Parathyroid adenoma (tissue), 2 donors: ENCODE data around the gene ARHGAP8.
"Not testable (repeated sequence)": the region's sequence is repeated elsewhere in the genome, so short reads cannot be mapped to it uniquely, and the experiment has no call there.

Source experiments
- H2AFZ ChIP-seq: fragments of 300-600 bp; sonication (generic); one replicate; pipeline ENCODE4 v1.7.0; 2017; ENCODE audit warnings: antibody characterized with exemption, mild to moderate bottlenecking
- H3K27ac ChIP-seq: fragments of 300-600 bp; sonication (generic); one replicate; pipeline ENCODE4 v1.7.0; 2017
- H3K27me3 ChIP-seq: fragments of 300-600 bp; sonication (generic); one replicate; pipeline ENCODE4 v1.7.0; 2017; ENCODE audit warnings: low read length; ENCODE audit not compliant: control insufficient read depth, insufficient read depth
- H3K36me3 ChIP-seq: fragments of 300-600 bp; sonication (generic); one replicate; pipeline ENCODE4 v1.7.0; 2017; ENCODE audit warnings: low read length; ENCODE audit not compliant: control insufficient read depth, insufficient read depth
- H3K4me1 ChIP-seq: fragments of 300-600 bp; sonication (generic); one replicate; pipeline ENCODE4 v1.7.0; 2017; ENCODE audit warnings: control low read depth
- H3K4me2 ChIP-seq: fragments of 300-600 bp; sonication (generic); one replicate; pipeline ENCODE4 v1.7.0; 2017; ENCODE audit warnings: low read length
- H3K4me3 ChIP-seq: fragments of 300-600 bp; sonication (generic); one replicate; pipeline ENCODE4 v1.7.0; 2017; ENCODE audit warnings: low read depth, low read length
- H3K79me2 ChIP-seq: fragments of 300-600 bp; sonication (generic); one replicate; pipeline ENCODE4 v1.7.0; 2017; ENCODE audit warnings: control low read depth
- H3K9ac ChIP-seq: fragments of 300-600 bp; sonication (generic); one replicate; pipeline ENCODE4 v1.7.0; 2017; ENCODE audit warnings: mild to moderate bottlenecking
- H3K9me3 ChIP-seq: fragments of 300-600 bp; sonication (generic); one replicate; pipeline ENCODE4 v1.7.0; 2017; ENCODE audit warnings: low read length; ENCODE audit not compliant: control insufficient read depth
- CTCF ChIP-seq: fragments of 300-600 bp; sonication (generic); IDR thresholded peaks from one replicate; pipeline ENCODE4 v1.7.0; 2017; ENCODE audit warnings: antibody characterized with exemption, mild to moderate bottlenecking
- donor health status: primary hyperparathyroidism.

ARHGAP8 gene

DNA sequence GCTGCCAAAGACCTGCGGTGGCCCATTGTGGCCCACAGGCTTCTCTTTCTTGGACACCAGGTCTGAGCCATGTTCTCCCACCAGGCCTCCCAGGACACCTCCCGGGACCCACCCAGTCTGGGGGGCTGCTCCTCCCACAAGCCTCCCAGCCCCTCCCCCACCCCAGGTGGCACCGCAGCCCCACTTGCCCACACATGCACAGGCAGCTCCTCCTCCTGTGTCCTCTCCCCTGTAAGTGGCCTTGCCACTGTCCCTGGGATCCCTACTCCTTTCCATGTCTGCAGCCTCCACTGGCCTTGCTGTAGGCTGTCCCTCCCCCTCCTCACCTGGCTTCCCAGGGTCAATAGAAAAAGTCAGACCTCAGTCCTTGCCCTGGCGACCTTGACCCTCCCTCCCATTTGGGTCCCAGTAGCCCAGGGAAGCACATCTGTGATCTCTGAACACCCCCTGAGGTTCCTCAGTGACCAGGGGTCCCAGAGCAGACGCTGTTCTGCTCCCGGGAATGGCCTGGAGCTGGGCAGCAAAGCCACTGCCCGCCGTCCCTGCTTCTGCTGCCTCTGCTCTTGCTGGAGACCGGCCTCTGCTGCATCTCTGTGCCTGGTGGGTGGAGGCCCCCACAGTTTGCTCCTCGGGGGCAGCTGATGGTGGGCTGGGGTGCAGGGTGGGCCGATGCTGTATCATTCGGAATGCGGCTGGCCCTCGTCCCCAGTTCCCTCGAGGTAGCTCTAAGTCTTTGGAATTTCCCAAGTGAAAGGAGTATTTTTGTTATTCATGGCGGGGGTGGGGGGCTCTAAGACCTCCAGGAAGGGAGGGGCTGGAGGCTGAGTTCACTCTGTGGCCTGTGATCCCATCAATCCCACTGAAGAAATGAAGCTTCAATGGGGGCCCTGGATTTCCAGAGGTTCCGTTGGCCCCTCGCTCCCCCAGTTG, 43.6 kb downstream of the ARHGAP8 start:
- no peak overlapping the region for H3K27ac ChIP-seq
- no peak overlapping the region for H3K4me2 ChIP-seq
- H3K4me1 ChIP-seq: peaks cover 3% of the 10 kb centered on the region
- no peaks in the 10 kb centered on the region for H3K27me3 ChIP-seq
- TF ChIP-seq CTCF: no peak
- no peaks in the 10 kb centered on the region for H3K36me3 ChIP-seq
- H3K9ac ChIP-seq: no peak overlapping the region
- H3K79me2 ChIP-seq: no peaks in the 10 kb centered on the region
- no peak overlapping the region for H3K4me3 ChIP-seq
- H2AFZ ChIP-seq: no peak overlapping the region
- no peaks in the 10 kb centered on the region for H3K9me3 ChIP-seq

GRCh38 chr22:44797181-44797725, 44.9 kb downstream of the ARHGAP8 start:
- Histone ChIP-seq H3K9ac (no peak overlapping the region), H3K4me3 (no peak overlapping the region), H2AFZ (no peak overlapping the region), H3K9me3 (no peaks in the 10 kb centered on the region), H3K36me3 (no peaks in the 10 kb centered on the region), H3K4me2 (no peak overlapping the region), H3K27ac (no peak overlapping the region), H3K27me3 (no peaks in the 10 kb centered on the region), H3K79me2 (no peaks in the 10 kb centered on the region), H3K4me1 (peaks cover 3% of the 10 kb centered on the region)
- TF ChIP-seq CTCF: no peak

DNA sequence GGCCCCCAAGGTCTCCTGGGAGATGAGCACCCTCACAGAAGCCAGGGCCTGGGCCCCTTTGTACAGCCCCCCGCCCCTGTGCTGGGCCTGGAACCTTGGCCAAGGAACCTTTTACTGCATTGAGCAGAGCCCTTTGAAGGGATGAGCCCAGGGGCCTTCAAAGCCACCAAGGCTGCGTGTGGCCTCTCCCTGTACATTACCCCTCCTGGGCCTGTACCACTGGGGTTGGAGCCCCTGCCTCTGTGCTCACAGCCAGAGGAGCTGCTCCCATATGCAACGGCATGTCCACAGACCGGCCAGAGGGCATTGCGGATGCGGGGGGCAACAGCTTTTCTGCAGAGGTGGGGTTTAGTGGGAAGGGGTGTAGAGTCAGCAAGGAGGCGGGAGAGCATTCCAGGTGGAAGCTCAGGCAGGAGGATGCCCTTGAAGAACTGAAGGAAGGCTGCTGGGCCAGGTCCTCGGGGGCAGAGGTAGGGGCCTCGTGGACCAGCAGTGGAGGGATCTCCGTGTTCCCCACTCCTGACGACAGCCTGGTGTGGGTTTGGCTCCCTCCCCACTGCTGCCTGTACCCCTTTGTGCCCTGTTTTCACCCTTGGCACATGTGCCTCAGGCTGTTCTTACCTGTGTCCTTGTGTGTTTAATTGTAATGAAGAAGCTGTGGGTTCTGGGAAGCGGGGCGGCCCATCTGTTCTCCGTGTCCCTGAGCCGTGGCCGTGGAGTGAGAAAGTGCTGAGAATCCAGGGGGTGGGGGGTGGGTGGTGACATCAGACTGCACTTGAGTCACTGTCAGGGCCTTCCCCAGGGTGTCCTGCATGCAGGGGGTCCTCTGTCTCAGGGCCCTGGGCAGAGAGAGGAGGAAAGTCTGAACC, 46.9 kb downstream of the ARHGAP8 start:
- H3K9me3 ChIP-seq: no peaks in the 10 kb centered on the region
- H3K27ac ChIP-seq: no peak overlapping the region
- no peaks in the 10 kb centered on the region for H3K27me3 ChIP-seq
- H3K36me3 ChIP-seq: no peaks in the 10 kb centered on the region
- H3K9ac ChIP-seq: no peak overlapping the region
- H2AFZ ChIP-seq: no peak overlapping the region
- peaks cover 3% of the 10 kb centered on the region for H3K4me1 ChIP-seq
- TF ChIP-seq CTCF: no peak
- H3K4me3 ChIP-seq: no peak overlapping the region
- no peaks in the 10 kb centered on the region for H3K79me2 ChIP-seq
- H3K4me2 ChIP-seq: no peak overlapping the region

- not testable (repeated sequence) for H3K27me3 ChIP-seq, H3K4me2 ChIP-seq, H3K4me3 ChIP-seq, H2AFZ ChIP-seq, H3K27ac ChIP-seq, H3K9ac ChIP-seq, H3K36me3 ChIP-seq, H3K79me2 ChIP-seq, H3K4me1 ChIP-seq, H3K9me3 ChIP-seq
Observed at GRCh38 chr22:44799946-44800634, 47.7 kb downstream of the ARHGAP8 start.
